Hepatocyte (in vitro differentiated cells): ENCODE data around the gene SPEG.

ENCODE experiments used
- EZH2phosphoT487 ChIP-seq: fragments of 200-600 bp; sonication (generic); IDR thresholded peaks from one replicate; pipeline ENCODE4 v1.6.1; 2018; ENCODE audit warnings: antibody characterized with exemption, mild to moderate bottlenecking, low read depth, moderate library complexity; ENCODE audit not compliant: unreplicated experiment, severe bottlenecking
- TF ChIP-seq, protein P1 (sequence below): fragments of 200-600 bp; sonication (generic); IDR thresholded peaks from 2 replicates; pipeline ENCODE4 v1.5.1; 2016; ENCODE audit warnings: antibody characterized with exemption, mild to moderate bottlenecking; ENCODE audit not compliant: poor library complexity

DNA sequence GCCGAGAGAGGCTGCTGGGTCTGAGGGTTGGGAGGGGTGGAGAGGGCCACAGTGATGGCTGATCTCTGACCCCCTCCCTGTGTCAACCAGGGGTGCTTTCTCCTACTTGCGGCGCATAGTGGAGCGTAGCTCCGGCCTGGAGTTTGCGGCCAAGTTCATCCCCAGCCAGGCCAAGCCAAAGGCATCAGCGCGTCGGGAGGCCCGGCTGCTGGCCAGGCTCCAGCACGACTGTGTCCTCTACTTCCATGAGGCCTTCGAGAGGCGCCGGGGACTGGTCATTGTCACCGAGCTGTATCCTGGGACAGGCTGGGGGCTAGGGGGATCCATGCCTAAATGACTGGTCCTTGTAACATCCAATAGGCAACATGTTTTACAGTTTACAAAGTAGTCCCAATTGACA lies 43.2 kb downstream of the SPEG start:
- TF ChIP-seq, protein P1, sequence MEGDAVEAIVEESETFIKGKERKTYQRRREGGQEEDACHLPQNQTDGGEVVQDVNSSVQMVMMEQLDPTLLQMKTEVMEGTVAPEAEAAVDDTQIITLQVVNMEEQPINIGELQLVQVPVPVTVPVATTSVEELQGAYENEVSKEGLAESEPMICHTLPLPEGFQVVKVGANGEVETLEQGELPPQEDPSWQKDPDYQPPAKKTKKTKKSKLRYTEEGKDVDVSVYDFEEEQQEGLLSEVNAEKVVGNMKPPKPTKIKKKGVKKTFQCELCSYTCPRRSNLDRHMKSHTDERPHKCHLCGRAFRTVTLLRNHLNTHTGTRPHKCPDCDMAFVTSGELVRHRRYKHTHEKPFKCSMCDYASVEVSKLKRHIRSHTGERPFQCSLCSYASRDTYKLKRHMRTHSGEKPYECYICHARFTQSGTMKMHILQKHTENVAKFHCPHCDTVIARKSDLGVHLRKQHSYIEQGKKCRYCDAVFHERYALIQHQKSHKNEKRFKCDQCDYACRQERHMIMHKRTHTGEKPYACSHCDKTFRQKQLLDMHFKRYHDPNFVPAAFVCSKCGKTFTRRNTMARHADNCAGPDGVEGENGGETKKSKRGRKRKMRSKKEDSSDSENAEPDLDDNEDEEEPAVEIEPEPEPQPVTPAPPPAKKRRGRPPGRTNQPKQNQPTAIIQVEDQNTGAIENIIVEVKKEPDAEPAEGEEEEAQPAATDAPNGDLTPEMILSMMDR = no peak
- no peak for TF ChIP-seq EZH2phosphoT487
